Natural killer cell treated with Interleukin-12 subunit alpha and Interleukin-12 subunit beta and Interleukin-15 and Interleukin-18, amount 100 ng/mL, for 72 hours (primary cell): Measurements from ENCODE around the gene RASA3. TPM values are rescaled to one million over a fixed set of nuclear protein-coding genes. Genes with fewer than 3 reads are reported as not detected.
A peak's percentile ranks its signal among the peaks of the same experiment; 100 is the strongest.

Experiments used
- ATAC-seq, 2 donors: fragments of 150-1000 bp; cut with Tn5 transposase in 1 of 2; sonication (Bioruptor Pico), chemical (Tn5 transposase) in 1 of 2; 2 replicates each; pipeline ENCODE4 v1.10.0; 2021
- DNase-seq: peaks from one replicate; pipeline ENCODE4 v3.0.0; 2022; ENCODE audit warnings: low spot score
- H3K27ac Mint-ChIP-seq, 2 donors: 1 replicate in 1 of 2; 2 replicates in 1 of 2; pipeline ENCODE4 v1.8.0; 2022; ENCODE audit warnings: mixed read lengths in 2 of 2, mild to moderate bottlenecking in 1 of 2, moderate library complexity in 1 of 2
- H3K27me3 Mint-ChIP-seq, 2 donors: 1 replicate in 1 of 2; 2 replicates in 1 of 2; pipeline ENCODE4 v1.8.0; 2022; ENCODE audit warnings: mixed read lengths in 2 of 2
- H3K36me3 Mint-ChIP-seq: one replicate; pipeline ENCODE4 v1.8.0; 2022; ENCODE audit warnings: mixed read lengths
- H3K4me1 Mint-ChIP-seq, 2 donors: 1 replicate in 1 of 2; 2 replicates in 1 of 2; pipeline ENCODE4 v1.8.0; 2022; ENCODE audit warnings: low read depth in 2 of 2, mixed read lengths in 2 of 2, mild to moderate bottlenecking in 1 of 2
- H3K4me3 Mint-ChIP-seq: one replicate; pipeline ENCODE4 v1.8.0; 2022; ENCODE audit warnings: mixed read lengths
- H3K9me3 Mint-ChIP-seq: 2 replicates; pipeline ENCODE4 v1.8.0; 2022; ENCODE audit warnings: mixed read lengths
- total RNA-seq, 2 donors: library from RNA; stranded (reverse); gene quantifications; one replicate each; pipeline ENCODE4 v1.2.3, GENCODE V29; 2022

The RASA3 gene
- total RNA-seq, 2 donors from 2014 or later = 6.9 to 11.7 TPM

DNA sequence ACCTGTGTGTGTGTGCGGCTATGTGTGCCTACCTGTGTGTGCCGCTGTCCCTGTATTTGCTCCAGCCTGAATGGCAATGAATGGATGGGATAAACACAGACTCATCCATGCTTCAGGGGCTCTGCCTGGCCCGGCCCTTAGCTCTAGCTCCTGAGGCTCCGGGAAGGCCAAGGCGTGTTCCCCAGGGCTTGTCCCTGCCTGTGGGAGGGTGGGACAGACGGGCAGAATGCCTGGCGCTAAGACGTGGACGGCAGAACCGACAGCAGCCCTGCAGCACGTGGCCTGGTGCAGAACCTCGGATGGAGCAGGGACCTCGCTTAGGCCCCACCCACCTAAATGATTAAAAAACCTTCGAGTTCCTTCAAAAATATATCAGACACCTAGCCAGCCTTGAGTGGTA is 100.8 kb downstream of the RASA3 start:
- peaks cover 13% of the 10 kb centered on the region for H3K36me3 Mint-ChIP-seq
- ATAC-seq = no peak

GRCh38 chr13:114030666-114031610 is 101.5 kb downstream of the RASA3 start:
- Mint-ChIP-seq H3K4me3 (no peak overlapping the region), H3K36me3 (peaks cover 13% of the 10 kb centered on the region), H3K27ac (peak overlapping the region in 1 of 2 donors; percentile 8), H3K27me3 (no peaks in the 10 kb centered on the region), H3K9me3 (no peaks in the 10 kb centered on the region), H3K4me1 (peaks cover 20 to 33% of the 10 kb centered on the region in 2 donors)
- ATAC-seq = peak; percentile 35 to 41
- no peak for DNase-seq

More for the DNA sequence above, 100.8 kb downstream of the RASA3 start:
- DNase-seq = no peak
- Mint-ChIP-seq H3K4me3 (no peak overlapping the region), H3K4me1 (peaks cover 20 to 35% of the 10 kb centered on the region in 2 donors), H3K27ac (peak overlapping the region in 1 of 2 donors; percentile 8), H3K27me3 (no peaks in the 10 kb centered on the region), H3K9me3 (no peaks in the 10 kb centered on the region)

DNA sequence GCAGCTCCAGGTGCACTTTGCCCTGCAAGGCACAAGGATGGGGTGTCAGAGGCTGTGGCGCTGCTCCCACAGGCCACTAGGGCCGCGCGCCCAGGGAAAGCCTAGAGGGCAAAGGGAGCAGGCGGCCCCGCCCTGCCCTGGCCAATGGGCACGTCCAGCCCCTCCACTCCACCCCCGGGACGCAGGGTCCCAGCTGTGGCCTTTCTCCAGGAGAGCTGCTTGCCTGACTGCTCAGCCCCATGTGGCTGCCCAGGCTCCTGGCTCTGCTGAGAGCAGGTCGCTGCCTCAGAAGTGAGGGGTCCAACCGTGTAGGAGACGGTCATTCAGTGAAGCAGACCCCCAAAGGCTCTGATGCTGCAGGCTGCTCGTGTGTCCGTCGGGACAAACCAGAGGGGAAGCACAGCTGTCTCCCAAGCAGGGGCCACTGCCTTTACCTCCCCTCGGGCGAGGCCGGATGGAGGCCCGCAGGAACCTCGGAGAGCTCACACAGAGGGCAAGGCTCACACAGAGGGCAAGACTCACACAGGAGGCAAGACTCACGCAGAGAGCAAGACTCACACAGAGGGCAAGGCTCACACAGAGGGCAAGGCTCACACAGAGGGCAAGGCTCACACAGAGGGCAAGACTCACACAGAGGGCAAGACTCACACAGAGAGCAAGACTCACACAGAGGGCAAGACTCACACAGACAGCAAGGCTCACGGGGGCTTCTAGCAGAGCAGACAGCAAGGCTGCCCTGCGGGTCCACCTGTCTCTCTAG is 102.4 kb downstream of the RASA3 start:
- no peak for DNase-seq
- peaks cover 20 to 40% of the 10 kb centered on the region in 2 donors for H3K4me1 Mint-ChIP-seq
- H3K4me3 Mint-ChIP-seq = no peak overlapping the region
- H3K27ac Mint-ChIP-seq = peak overlapping the region in 1 of 2 donors; percentile 0
- ATAC-seq = peak in 1 of 2 donors; percentile 37
- peaks cover 13% of the 10 kb centered on the region for H3K36me3 Mint-ChIP-seq
- no peaks in the 10 kb centered on the region for H3K27me3 Mint-ChIP-seq
- no peaks in the 10 kb centered on the region for H3K9me3 Mint-ChIP-seq

GRCh38 chr13:114027826-114028225 is 104.6 kb downstream of the RASA3 start:
- DNase-seq (no peak), ATAC-seq (no peak)
- Mint-ChIP-seq H3K27me3 (no peaks in the 10 kb centered on the region), H3K27ac (peak overlapping the region; percentile 16 to 60), H3K4me1 (peaks cover 13 to 40% of the 10 kb centered on the region in 2 donors), H3K36me3 (peaks cover 9% of the 10 kb centered on the region), H3K4me3 (no peak overlapping the region), H3K9me3 (no peaks in the 10 kb centered on the region)

- Mint-ChIP-seq H3K27ac (peak overlapping the region; percentile 23 to 66), H3K27me3 (no peaks in the 10 kb centered on the region), H3K9me3 (no peaks in the 10 kb centered on the region), H3K36me3 (peaks cover 9% of the 10 kb centered on the region), H3K4me1 (peaks cover 13 to 37% of the 10 kb centered on the region in 2 donors), H3K4me3 (no peak overlapping the region)
- ATAC-seq (no peak), DNase-seq (no peak)
Observed at GRCh38 chr13:114027046-114027715, 105.2 kb downstream of the RASA3 start.

DNA sequence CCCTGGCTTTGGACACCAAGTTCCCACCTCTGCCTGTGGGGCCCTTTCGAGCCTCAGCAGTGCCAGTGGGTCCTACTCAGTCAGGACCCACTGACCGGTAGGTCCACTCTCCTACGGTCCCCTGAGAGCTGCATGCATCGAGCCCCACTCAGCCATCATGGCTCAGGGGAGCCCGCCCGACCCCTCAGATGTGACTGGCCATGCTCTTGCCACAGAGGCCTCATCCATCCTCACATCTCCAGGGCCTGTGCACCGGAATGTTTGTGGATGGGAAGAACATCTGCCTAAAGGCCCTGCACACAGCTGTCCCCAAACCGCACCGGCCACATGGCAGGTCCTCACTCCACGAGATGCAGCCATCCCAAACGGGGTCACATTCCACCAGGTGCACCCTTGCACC is 105.9 kb downstream of the RASA3 start:
- DNase-seq = no peak
- Mint-ChIP-seq H3K27ac (peak overlapping the region; percentile 23 to 66), H3K36me3 (peaks cover 9% of the 10 kb centered on the region), H3K4me1 (peaks cover 11 to 37% of the 10 kb centered on the region in 2 donors), H3K27me3 (no peaks in the 10 kb centered on the region), H3K9me3 (no peaks in the 10 kb centered on the region), H3K4me3 (no peak overlapping the region)
- ATAC-seq = no peak

- DNase-seq (no peak), ATAC-seq (no peak)
- Mint-ChIP-seq H3K27ac (peak overlapping the region; percentile 60 to 92), H3K4me1 (peaks cover 5 to 32% of the 10 kb centered on the region in 2 donors), H3K27me3 (no peaks in the 10 kb centered on the region), H3K36me3 (peaks cover 3% of the 10 kb centered on the region), H3K9me3 (no peaks in the 10 kb centered on the region), H3K4me3 (no peak overlapping the region)
Observed at GRCh38 chr13:114025714-114026431, 106.5 kb downstream of the RASA3 start.

DNA sequence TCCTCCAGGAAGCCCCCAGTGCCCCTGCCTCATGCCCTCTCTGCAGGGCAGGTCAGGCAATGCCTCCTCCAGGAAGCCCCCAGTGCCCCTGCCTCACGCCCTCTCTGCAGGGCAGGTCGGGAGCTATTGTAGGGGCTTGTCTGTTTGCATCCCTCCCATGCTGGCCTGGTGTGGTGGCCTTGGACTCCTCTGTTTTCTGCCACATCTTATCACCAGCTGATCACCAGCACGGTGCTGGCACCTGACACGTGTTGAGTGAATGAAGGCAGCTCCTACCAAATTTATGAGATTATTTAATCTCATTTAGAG is 107.1 kb downstream of the RASA3 start:
- DNase-seq = no peak
- Mint-ChIP-seq H3K27me3 (no peaks in the 10 kb centered on the region), H3K9me3 (no peaks in the 10 kb centered on the region), H3K27ac (peak overlapping the region; percentile 60 to 92), H3K4me1 (peaks cover 0 to 28% of the 10 kb centered on the region in 2 donors), H3K36me3 (no peaks in the 10 kb centered on the region), H3K4me3 (no peak overlapping the region)
- peak in 1 of 2 donors; percentile 34 for ATAC-seq

DNA sequence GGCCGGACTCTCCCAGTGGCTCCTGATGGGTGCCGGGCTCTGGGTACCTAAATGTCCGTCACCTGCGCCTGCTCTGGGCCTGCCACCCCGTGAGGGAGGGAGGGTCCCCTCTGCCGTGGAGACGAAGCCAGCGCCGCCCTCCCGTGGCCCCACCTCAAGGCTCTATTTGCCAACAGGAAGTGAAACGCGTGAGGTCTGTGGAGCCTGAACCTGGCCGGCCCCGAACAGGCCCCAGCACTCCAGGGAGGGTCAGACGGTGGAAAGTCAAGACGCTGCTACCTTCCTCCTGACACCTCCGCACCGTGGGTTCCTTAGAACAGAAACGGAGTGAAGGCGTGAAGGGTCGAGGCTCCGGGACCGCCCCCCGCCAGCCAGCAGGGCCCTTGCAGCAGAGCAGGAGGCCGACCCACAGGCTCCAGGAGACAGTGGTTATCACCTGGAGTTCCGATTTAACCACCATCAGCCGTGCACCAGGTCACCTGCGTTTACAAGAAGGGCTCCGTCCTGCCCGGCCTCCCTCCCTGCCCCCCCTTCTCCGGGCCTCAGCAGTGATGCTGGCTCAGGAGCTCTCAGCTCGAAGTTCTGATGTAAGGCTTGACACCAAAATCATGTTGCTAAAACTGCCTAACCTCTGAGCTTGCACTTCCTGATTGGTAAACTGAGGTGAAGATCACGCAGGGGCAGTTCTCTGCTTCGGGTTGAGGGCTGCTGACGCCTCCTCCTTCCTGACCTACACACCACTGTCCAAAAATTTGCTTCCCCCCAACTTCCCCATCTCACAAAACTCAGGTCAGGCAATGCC is 107.6 kb downstream of the RASA3 start:
- Mint-ChIP-seq H3K36me3 (no peaks in the 10 kb centered on the region), H3K27ac (peak overlapping the region; percentile 74 to 92), H3K4me1 (peaks cover 0 to 25% of the 10 kb centered on the region in 2 donors), H3K4me3 (no peak overlapping the region), H3K9me3 (no peaks in the 10 kb centered on the region), H3K27me3 (no peaks in the 10 kb centered on the region)
- ATAC-seq (peak; percentile 60 to 62), DNase-seq (no peak)

DNA sequence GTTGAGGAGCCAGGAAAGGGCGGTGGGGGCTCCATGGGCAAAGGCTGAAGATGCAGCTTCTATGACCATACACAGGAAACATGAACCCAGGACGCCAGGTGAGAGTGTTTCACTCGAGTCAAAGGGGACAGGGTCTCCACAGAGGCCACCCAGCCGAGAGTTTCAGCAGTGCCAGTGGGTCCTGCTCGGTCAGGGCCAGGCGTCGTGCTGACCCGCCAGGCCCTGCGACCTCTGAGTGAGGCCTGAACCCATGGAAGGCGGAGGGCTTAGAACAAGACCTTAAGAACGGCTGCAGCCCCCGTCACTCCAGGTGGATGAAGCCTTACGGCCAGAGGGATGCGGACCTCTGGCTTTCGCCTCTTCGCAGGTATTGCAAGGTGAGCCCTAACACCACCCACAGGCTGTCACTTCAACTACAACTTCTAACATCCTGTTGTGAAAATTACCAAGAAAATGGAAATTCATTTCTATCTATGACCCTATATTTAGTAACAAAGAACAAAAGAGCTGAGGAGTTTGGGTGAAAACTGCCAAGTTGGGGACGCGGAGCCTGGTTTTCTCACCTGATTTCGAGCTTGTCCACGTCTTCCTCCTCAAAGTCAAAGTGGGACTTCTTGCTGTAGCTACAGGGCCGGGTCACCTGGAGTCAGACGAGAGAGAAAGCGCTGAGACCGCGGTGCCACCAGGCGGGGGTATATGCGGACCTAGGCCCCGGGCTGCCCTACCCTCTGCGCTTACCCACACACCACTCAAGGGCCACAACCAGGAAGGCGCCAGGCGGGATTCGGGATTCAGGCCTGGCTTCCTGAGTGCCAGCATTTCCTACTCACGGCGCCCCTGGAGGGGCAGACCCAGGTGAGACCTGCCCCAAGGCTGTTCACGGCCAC is 108.5 kb downstream of the RASA3 start:
- H3K4me3 Mint-ChIP-seq = no peak overlapping the region
- no peak for ATAC-seq
- H3K27ac Mint-ChIP-seq = peak overlapping the region; percentile 74 to 92
- no peak for DNase-seq
- no peaks in the 10 kb centered on the region for H3K36me3 Mint-ChIP-seq
- peaks cover 0 to 22% of the 10 kb centered on the region in 2 donors for H3K4me1 Mint-ChIP-seq
- no peaks in the 10 kb centered on the region for H3K9me3 Mint-ChIP-seq
- H3K27me3 Mint-ChIP-seq = no peaks in the 10 kb centered on the region

GRCh38 chr13:114022876-114023275 is 109.5 kb downstream of the RASA3 start:
- Mint-ChIP-seq H3K36me3 (no peaks in the 10 kb centered on the region), H3K27ac (peak overlapping the region in 1 of 2 donors; percentile 65), H3K4me3 (no peak overlapping the region), H3K4me1 (peaks cover 0 to 22% of the 10 kb centered on the region in 2 donors), H3K9me3 (no peaks in the 10 kb centered on the region), H3K27me3 (no peaks in the 10 kb centered on the region)
- DNase-seq (peak; percentile 8), ATAC-seq (no peak)

GRCh38 chr13:114022309-114022669 is 110.1 kb downstream of the RASA3 start:
- peak overlapping the region in 1 of 2 donors; percentile 65 for H3K27ac Mint-ChIP-seq
- no peak for ATAC-seq

More at GRCh38 chr13:114022309-114022669, 110.1 kb downstream of the RASA3 start:
- peaks cover 0 to 19% of the 10 kb centered on the region in 2 donors for H3K4me1 Mint-ChIP-seq
- H3K4me3 Mint-ChIP-seq = no peak overlapping the region
- H3K9me3 Mint-ChIP-seq = no peaks in the 10 kb centered on the region
- DNase-seq = no peak
- no peaks in the 10 kb centered on the region for H3K27me3 Mint-ChIP-seq
- no peaks in the 10 kb centered on the region for H3K36me3 Mint-ChIP-seq
